GM21576 (cell line): Measurements from ENCODE around the gene CLCA4.

Experiments
- ATAC-seq: cut with Tn5 transposase; IDR thresholded peaks from one replicate; pipeline ENCODE4 v1.9.1; 2021; ENCODE audit warnings: mild to moderate bottlenecking, moderate library complexity; ENCODE audit not compliant: unreplicated experiment

CLCA4 gene, protein sequence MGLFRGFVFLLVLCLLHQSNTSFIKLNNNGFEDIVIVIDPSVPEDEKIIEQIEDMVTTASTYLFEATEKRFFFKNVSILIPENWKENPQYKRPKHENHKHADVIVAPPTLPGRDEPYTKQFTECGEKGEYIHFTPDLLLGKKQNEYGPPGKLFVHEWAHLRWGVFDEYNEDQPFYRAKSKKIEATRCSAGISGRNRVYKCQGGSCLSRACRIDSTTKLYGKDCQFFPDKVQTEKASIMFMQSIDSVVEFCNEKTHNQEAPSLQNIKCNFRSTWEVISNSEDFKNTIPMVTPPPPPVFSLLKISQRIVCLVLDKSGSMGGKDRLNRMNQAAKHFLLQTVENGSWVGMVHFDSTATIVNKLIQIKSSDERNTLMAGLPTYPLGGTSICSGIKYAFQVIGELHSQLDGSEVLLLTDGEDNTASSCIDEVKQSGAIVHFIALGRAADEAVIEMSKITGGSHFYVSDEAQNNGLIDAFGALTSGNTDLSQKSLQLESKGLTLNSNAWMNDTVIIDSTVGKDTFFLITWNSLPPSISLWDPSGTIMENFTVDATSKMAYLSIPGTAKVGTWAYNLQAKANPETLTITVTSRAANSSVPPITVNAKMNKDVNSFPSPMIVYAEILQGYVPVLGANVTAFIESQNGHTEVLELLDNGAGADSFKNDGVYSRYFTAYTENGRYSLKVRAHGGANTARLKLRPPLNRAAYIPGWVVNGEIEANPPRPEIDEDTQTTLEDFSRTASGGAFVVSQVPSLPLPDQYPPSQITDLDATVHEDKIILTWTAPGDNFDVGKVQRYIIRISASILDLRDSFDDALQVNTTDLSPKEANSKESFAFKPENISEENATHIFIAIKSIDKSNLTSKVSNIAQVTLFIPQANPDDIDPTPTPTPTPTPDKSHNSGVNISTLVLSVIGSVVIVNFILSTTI

DNA sequence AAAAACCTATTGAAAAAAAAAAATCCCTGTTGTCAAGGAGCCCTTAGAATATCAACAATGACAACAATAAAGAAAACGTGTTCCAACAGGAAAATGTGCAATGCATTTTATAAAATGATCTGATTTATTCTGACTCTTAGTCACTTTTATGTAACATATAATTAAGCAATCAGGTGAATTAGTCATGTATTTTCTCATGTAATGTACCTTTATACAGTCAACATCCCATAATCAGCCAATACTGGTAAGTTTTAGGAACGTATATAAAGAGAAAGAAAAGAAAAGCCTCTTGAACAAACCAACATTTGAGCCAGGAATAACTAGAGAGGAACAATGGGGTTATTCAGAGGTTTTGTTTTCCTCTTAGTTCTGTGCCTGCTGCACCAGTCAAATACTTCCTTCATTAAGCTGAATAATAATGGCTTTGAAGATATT lies at the start of gene CLCA4:
TSS of gene CLCA4 (plus strand) at position 292 of the 435 bp plus-strand sequence. CDS start at position 334, 42 bp downstream.
- ATAC-seq = no peak

DNA sequence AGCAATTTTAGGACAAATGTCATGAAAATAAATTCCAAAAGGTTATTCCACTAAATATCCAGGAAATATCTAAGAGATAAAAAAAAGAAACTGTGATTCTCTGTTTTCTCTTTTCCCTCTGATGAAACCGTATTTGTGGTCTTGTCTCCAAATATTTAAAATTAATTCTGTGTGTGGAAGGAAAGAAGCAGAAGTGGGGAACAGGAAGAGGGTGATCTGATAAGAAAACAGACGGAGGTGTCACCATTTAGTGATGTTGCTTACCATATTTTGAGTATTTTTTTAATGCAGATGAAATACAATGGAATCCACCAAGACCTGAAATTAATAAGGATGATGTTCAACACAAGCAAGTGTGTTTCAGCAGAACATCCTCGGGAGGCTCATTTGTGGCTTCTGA lies 48.6 kb upstream of the CLCA4 start:
- no peak for ATAC-seq

DNA sequence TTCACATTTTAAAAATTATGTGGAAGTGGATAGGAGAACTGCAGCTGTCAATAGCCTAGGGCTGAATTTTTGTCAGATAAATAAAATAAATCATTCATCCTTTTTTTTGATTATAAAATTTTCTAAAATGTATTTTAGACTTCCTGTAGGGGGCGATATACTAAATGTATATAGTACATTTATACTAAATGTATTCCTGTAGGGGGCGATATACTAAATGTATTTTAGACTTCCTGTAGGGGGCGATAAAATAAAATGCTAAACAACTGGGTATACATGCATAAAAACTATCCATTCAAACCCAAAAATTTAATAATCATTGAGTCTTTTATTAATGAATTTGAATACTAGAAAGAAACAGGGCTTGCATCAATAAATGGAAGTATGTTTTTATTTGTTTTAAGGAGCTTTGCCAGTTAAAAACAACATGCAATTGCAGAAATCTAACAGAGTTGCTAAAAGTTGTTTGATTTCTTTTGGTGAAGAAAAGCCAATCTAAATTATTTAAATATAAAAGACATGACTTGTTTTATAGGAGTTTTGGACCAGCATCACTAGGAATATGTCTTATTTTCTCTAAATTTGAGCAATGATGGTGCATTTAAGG lies 46.8 kb upstream of the CLCA4 start:
- ATAC-seq = peak; percentile 68

DNA sequence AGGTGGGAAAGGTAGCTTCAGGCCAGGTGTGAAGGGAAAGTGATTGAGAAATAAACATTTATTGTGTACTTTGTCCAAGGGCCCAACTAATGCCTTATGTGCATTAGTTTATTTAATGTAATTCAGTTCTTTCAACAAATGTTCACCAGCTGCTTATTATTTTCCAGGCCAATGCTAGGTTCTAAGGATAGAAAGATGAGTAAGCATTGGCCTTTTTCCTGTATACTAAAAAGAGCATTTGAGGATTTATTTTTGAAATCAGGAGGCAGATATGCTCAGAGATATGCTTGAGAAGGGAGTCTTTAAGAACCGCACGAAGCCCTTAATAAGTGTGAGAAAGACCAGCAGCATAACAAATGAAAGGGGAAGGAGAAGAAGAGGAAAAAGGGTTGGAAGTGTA lies 46.2 kb upstream of the CLCA4 start:
- no peak for ATAC-seq

DNA sequence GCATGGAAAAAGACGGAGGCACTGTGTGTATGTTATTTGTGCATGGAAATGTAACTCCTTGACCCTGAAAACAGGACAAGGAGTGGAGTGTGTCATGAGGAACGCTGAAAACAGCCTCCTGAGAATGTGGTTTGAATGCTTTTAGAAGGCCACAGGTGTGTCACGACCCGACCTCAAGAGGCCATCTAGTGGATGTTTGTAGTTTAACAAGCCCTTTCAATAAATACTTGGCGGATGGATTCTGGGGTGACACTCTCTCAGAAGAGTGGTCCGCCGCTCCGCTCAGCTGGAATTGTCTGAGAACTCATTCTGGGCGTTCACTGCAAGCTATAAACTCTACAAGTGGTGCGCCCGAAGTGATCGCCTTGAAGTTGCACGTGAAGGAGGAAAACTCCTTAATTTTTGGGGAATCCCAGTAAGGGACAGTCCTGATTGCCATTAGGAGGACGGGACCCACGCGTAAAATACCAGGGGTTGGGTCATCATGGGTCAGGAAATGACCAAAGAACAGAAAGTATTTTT lies 44.7 kb upstream of the CLCA4 start:
- ATAC-seq = peak; percentile 59

DNA sequence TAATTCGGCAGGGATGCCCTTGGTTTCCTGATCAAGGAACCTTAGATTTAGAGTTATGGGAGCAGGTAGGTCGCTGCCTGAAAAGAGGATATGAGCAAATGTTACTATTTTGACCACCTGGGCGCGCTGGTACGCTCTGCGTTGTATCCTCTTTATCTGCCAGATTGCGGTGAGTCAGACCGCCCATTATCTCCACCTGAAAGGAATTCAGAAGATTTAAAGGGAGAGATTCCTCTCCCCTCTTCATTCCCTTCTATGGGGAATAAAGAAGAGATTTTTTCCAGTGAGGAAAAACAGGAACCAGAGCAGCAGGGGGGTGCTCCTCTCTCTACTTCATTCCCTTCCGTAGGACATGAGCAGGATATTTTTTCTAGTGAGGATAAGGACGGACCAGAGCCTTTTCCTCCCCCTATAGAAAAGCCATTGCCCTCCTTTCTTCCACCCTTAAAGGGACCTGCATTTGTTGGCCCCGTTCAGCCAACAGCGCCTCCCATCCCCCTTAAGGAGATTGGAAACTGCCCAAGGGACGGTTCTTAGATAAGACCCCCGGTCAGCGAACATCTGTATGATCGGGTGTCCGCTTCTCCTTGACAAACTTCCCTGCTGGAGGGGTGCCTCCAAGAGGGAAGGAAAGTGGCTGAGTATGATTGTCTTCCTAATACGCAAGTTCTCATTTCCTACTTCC lies 44.0 kb upstream of the CLCA4 start:
- ATAC-seq = no peak

DNA sequence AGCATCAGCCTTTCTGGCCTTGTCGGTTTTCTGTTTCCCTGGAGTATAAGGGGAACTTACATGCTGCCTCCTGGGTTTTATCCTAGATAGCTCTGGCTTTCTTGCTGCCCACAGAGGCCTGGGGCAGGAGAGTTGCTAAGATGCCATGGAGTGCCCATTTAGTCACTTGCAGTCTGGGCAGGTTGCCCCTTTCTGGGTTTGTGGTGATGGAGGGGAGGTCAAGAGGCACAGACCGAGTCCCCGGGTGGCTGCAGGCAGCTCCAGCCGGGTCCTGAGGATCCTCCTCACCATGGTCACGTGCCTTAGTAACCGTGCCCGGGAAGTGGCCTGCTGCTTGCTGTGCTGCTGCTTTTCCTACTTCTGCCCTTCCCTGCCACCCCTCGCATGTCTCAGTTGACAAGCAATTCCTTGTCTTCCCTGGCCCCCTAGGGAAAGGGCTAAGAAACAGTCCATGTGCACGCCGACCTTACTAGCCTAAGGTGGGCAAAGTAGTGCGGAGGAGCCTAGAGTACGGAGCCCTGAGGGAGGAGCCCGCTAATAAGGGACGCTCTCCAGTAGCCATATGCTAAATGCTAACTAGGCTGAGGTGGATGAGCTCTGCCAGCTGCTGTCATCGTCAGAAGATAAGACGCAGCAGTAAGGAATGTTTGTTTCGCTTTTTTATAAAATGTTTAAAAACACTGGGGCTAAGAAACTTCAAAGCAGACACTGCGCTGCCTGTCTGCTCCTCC lies 43.3 kb upstream of the CLCA4 start:
- ATAC-seq = no peak

DNA sequence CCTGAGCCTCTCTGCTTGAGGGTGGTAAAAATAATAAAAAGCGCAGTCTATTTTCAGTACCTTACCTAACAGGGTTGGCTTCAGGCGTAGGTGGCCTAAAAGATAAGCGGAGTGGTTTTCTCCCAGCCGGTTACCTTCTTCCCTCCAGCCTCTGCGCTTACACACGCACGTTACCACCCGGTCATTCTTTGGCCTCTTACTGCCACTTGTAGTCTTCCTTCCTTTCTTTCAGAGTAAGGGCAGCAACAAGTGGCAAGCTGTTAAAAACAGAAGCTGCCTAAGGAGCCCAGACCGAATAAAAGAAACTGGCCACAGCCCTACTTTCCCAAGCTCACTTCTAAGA lies 42.8 kb upstream of the CLCA4 start:
- ATAC-seq = no peak

DNA sequence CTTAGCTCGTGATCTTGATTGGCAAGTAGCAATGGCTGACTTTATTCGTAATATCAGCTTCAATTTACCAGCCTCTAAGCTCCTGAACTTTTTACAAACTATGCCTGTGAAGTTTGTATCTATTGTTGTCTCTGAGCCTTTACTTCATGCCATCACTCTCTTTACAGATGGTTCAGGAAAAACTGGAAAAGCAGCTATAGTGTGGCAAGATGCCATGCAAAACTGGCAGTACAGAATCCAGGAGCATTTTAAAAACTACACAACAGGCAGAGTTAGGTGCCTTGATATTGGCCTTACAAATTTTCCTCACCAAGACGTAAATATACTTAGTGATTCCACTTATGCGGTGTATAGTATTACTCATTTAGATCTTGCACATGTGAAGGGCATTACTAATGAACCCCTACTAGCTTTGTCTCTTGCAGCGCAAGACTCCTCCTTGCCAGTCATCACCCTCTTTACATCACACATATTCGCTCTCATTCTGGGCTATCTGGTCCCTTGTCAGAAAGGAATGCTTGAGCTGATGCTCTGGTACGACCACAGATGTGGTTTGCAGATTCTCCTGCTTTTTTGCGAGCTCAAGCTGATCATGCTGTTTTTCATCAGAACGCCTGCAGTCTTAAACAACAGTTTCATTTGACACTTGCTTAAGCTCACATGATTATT lies 41.8 kb upstream of the CLCA4 start:
- ATAC-seq = no peak

DNA sequence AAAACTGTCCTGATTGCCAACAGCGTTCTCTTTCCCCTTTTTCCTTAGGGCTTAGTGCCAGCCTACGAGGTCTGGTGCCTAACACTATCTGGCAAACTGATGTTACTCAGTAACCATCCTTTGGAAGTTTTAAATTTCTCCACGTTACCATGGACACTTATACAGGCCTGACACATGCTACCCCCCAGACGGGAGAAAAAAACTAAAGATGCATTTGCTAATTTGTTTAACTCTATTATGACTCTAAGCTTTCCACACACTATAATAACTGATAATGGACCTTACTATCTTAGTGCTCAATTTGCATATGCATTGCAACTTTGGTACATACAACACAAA lies 41.3 kb upstream of the CLCA4 start:
- no peak for ATAC-seq

DNA sequence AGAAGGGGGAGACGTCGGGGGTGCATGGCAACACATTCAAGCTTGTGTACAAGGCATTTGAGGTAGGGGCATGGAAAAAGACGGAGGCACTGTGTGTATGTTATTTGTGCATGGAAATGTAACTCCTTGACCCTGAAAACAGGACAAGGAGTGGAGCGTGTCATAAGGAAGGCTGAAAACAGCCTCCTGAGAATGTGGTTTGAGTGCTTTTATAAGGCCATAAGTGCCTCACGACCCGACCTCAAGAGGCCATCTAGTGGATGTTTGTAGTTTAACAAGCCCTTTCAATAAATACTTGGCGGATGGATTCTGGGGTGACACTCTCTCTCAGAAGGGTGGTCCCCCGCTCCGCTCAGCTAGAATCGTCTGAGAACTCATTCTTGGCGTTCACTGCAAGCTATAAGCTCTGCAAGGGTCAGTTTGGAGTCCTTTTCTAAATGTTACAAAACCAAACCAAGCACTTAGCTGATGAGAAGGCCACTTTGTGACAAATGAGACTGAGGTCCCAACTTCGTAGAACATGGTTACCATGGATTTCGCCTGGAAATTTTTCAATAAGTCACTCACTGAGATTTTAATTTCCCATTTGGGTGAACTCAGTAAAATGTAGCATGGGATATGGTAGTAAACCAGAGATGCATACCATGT lies 38.8 kb upstream of the CLCA4 start:
- ATAC-seq = no peak

DNA sequence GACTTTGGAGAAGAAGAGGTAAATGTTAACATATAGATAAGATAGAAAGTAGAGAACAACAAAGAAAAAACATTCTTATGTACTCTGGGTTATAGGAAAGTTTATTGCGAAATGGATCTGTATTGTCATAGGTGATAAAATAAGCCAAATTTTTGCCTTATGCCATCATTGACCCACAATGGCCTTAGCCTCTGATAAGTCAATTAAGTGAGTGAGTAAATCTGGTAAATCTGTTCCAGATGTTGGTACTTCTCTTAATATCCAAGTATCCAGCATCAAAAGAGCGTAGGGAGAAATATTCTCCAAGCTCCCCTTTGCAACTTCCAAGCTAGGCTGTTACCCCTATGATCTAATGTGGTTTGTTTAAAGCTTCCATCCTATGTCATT lies 38.3 kb upstream of the CLCA4 start:
- no peak for ATAC-seq

DNA sequence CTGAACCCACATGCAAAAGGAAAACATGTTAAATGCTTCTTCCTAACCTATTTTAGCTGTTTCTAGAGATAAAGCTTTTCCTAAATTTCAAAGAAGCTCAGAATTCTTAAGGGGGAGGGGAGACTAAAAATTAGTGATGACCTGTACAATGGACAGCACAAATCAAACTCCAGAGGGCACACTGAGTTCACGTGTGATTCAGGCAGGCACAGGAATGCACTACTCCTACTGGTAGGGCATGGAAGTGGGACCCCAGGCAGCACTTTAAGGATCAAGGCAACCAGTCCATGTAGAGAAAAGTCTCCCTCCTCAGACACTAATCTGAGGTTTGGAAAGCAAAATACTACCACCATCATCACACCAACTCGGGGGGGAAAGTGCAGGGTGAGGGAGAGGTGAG lies 31.3 kb upstream of the CLCA4 start:
- no peak for ATAC-seq

DNA sequence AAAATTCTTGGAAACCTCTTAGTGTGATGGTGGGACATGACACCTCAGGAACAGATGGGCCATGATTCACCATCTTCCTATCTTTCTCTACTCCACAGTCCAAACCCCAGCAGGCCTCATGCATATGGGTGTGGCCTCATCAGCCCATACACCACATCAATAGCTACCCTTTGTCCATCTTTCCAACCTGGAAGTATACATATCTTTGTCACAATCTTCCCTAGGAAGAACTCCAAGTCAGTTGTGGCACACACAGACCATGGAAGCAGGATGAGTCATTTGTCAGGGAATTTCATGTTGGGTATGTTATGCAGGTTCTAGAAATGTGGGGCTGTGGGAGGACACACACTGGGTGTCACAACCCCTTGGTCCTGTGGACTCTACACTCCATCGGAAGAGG lies 30.5 kb upstream of the CLCA4 start:
- no peak for ATAC-seq

DNA sequence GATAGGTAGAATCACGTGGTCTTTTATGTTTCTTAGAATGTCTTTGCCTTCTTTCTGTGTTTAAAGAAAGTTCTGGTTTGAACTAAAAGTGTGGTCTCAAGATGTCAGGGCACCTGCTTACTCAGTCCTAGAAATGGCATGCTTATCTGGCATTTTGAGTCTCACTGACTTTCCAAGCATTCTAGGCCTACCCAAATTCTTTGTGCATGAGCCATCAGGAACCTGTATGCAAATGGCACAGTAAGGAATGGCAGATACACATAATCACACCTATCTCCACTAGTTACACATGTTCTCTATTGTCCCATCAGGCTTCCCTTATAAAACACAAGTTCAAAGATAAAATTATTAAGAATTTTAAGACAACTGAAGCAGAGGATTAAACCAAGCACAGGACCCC lies 29.5 kb upstream of the CLCA4 start:
- ATAC-seq = no peak

DNA sequence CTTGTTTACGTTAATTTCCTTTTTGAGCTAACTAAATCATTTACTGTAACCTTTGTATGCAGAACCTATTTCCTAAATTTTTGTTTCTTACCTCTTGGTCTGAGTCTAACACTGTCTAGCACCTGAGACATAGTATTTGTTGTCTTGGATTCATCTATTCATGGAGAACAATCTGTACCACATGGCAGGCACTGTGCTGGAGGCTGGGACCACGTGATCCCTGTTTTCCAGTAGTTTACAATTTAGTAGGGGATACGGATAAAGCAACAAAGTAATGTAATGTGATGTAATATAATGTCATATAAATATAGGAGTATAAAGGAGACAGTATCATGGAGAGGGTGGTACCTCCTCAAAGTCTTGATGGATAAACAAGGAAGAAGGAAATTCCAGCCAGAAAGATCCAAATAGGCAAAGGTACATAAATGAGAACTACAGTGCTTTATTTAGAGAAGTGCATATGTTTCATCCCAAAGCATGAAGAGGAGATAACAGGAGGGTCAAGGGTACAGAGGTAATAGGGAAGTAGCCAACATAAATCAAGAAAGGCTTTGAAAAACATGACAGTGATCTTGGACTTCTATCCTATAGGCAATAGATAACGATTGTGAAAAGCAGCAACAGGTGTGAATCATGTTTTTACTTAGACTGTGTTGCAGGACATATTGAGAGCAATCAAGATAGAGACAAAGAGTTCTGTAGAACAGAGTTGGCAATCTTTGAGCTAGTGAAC lies 25.9 kb upstream of the CLCA4 start:
- ATAC-seq = no peak

DNA sequence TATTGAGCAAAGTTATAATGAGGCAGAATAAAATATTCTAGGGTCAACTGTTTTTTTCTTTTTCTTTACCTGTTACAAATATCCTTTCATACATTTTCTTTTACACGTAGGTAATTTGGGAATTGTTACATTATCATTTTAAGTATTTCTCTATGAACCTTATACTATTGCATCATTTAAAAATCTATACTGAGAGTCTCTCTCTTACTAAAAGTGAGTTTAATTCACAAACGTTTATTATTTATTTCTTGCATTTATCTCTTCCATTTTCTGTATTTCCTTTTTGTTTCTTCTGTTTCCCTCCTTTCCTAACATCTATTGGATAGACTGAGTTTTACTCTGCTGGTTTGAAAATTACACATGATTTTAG lies 25.4 kb upstream of the CLCA4 start:
- ATAC-seq = no peak

DNA sequence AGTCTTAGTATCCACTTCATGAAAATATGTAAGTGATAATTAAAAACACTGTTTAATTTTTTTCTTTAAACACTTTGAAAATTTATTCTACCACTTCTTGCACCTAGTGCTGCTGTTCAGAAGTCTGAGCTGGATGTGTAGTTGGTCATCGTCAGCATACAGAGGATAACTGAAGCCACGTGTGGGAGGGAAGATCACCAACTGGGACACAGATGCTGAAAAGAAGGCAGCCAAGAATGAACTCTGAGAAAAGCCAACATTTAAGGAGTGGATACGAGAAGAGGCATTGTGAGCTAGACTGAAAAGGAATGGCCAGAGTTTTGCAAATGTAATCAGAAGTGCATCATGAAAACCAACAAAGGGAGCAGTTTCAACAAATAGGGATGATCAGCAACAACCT lies 24.6 kb upstream of the CLCA4 start:
- ATAC-seq = no peak
